Prostate gland (tissue), 2 donors: ENCODE results near the gene SLC9C1.

Experiments
- POLR2AphosphoS5 ChIP-seq: sonication (generic); formaldehyde crosslinking; IDR thresholded peaks from one replicate; pipeline ENCODE4 v1.6.1; 2017; ENCODE audit warnings: antibody characterized with exemption
- TF ChIP-seq, protein P1 (sequence below), 4 experiments: fragments of 200-600 bp in 2 of 4; fragments of 450-650 bp in 2 of 4; sonication (generic) in 2 of 4; IDR thresholded peaks; 1 replicate in 3 of 4; 2 replicates in 1 of 4; pipeline ENCODE4 v1.5.1; 2016 to 2019; ENCODE audit warnings: antibody characterized with exemption in 4 of 4, mild to moderate bottlenecking in 2 of 4, moderate library complexity in 2 of 4

DNA sequence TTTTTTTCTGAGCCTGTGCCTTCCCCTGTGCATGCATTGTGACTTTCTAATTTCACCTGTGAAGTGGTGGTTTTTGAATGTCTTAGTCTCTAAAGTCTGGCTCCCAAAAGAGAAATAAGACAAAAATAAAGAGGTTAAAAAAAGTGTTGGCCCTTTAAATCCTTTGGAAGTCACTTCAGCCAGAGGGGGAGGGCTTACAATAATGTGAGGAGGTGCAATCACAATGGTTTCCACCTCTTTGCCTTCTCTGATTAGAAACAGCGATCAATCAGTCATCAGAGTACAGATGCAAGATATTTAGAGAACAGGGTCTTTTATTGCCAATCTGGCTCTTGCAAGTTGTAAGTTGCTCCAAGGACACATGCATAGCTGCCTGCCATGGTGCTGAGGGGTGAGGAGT, 96.9 kb downstream of the SLC9C1 start:
- TF ChIP-seq, protein P1, sequence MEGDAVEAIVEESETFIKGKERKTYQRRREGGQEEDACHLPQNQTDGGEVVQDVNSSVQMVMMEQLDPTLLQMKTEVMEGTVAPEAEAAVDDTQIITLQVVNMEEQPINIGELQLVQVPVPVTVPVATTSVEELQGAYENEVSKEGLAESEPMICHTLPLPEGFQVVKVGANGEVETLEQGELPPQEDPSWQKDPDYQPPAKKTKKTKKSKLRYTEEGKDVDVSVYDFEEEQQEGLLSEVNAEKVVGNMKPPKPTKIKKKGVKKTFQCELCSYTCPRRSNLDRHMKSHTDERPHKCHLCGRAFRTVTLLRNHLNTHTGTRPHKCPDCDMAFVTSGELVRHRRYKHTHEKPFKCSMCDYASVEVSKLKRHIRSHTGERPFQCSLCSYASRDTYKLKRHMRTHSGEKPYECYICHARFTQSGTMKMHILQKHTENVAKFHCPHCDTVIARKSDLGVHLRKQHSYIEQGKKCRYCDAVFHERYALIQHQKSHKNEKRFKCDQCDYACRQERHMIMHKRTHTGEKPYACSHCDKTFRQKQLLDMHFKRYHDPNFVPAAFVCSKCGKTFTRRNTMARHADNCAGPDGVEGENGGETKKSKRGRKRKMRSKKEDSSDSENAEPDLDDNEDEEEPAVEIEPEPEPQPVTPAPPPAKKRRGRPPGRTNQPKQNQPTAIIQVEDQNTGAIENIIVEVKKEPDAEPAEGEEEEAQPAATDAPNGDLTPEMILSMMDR (IDR thresholded peaks at IDR 0.05), result no peak
- no peak for TF ChIP-seq POLR2AphosphoS5
